ENCODE measurements around the gene FSCN2. TPM values are rescaled to one million over a fixed set of nuclear protein-coding genes. Genes with fewer than 3 reads are reported as not detected.

Gene FSCN2
- total RNA-seq, 4 donors from 2014 or later = 9.7 to 20.7 (median 17.0) TPM

- Histone ChIP-seq H3K9me3 (no peaks in the 10 kb centered on the region), H3K4me1 (peaks cover 29 to 41% of the 10 kb centered on the region in 2 donors), H3K4me3 (replicated peaks in 1 of 3) (peak overlapping the region; percentile 92 to 97 (median 96)), H3K27me3 (no peaks in the 10 kb centered on the region), H3K27ac (peak overlapping the region; percentile 99 to 100 (median 99)), H3K36me3 (peaks cover 28 to 31% of the 10 kb centered on the region in 2 donors)
- intact Hi-C loops (cut with DNase I) = loop anchor here (2.0 kb wide), 1 partner anchor 114 kb away; no protein-coding TSS in a partner anchor
- peak in 1 of 2 donors; percentile 7 for TF ChIP-seq POLR2A (IDR thresholded peaks at IDR 0.05)
- no peak for TF ChIP-seq CTCF (IDR thresholded peaks at IDR 0.05)
- DNase-seq = peak in 1 of 2 donors; percentile 26
- WGBS, 2 donors = 1% methylated on average over 22 to 33 of the region's 48 CpGs
These were observed 17.2 kb upstream of the FSCN2 start for GRCh38 chr17:81510785-81511553.

GRCh38 chr17:81511554-81511803 is 16.7 kb upstream of the FSCN2 start:
- intact Hi-C loops (cut with DNase I) = loop anchor here (2.0 kb wide), 1 partner anchor 115 kb away; no protein-coding TSS in a partner anchor
- H3K27me3 ChIP-seq = no peaks in the 10 kb centered on the region
- H3K27ac ChIP-seq = peak overlapping the region; percentile 99 to 100 (median 99)
- TF ChIP-seq CTCF (IDR thresholded peaks at IDR 0.05) (no peak), POLR2A (IDR thresholded peaks at IDR 0.05) (no peak)
- H3K36me3 ChIP-seq = peaks cover 28 to 31% of the 10 kb centered on the region in 2 donors
- DNase-seq = no peak
- H3K4me1 ChIP-seq = peaks cover 34 to 42% of the 10 kb centered on the region in 2 donors
- no peaks in the 10 kb centered on the region for H3K9me3 ChIP-seq
- WGBS, 2 donors = 2% methylated on average over 9 of the region's 9 CpGs
- peak overlapping the region; percentile 92 to 97 (median 96) for H3K4me3 ChIP-seq (replicated peaks in 1 of 3)

- Histone ChIP-seq H3K27ac (peak overlapping the region; percentile 99 to 100 (median 99)), H3K4me3 (replicated peaks in 1 of 3) (peak overlapping the region; percentile 92 to 97 (median 96)), H3K9me3 (no peaks in the 10 kb centered on the region), H3K27me3 (no peaks in the 10 kb centered on the region), H3K36me3 (peaks cover 28 to 31% of the 10 kb centered on the region in 2 donors), H3K4me1 (peaks cover 39 to 42% of the 10 kb centered on the region in 2 donors)
- TF ChIP-seq CTCF (IDR thresholded peaks at IDR 0.05) (no peak), POLR2A (IDR thresholded peaks at IDR 0.05) (no peak)
- DNase-seq = no peak
- intact Hi-C loops (cut with DNase I) = loop anchor here (2.0 kb wide), 1 partner anchor 115 kb away; no protein-coding TSS in a partner anchor
- WGBS, 2 donors = 0 to 1% methylated on average over 16 to 29 of the region's 62 CpGs
These were observed 16.2 kb upstream of the FSCN2 start for GRCh38 chr17:81511804-81512561.

GRCh38 chr17:81512562-81513371 is 15.4 kb upstream of the FSCN2 start, which contains the start of gene ACTG1:
Gene ACTG1, minus strand, starts transcription at chr17:81512799. Its CDS starts 445 bp downstream, at chr17:81512354.
- no peak for TF ChIP-seq CTCF (IDR thresholded peaks at IDR 0.05)
- peak; percentile 95 to 99 for TF ChIP-seq POLR2A (IDR thresholded peaks at IDR 0.05)
- Histone ChIP-seq H3K4me3 (replicated peaks in 1 of 3) (peak within 1 kb of the TSS; percentile 92 to 97 (median 96)), H3K9me3 (no peaks in the 10 kb centered on the region), H3K36me3 (peaks cover 28 to 31% of the 10 kb centered on the region in 2 donors), H3K4me1 (peaks cover 42 to 45% of the 10 kb centered on the region in 2 donors), H3K27me3 (no peaks in the 10 kb centered on the region), H3K27ac (peak within 1 kb of the TSS; percentile 99 to 100 (median 100))
- whole genome bisulfite sequencing, 2 donors = 1% methylated on average over 14 to 15 of the region's 111 CpGs
- DNase-seq = peak; percentile 90 to 92
- intact Hi-C loops (cut with DNase I) = no loop called here
